Measurements from ENCODE around the gene LMOD1.

Gene LMOD1

DNA sequence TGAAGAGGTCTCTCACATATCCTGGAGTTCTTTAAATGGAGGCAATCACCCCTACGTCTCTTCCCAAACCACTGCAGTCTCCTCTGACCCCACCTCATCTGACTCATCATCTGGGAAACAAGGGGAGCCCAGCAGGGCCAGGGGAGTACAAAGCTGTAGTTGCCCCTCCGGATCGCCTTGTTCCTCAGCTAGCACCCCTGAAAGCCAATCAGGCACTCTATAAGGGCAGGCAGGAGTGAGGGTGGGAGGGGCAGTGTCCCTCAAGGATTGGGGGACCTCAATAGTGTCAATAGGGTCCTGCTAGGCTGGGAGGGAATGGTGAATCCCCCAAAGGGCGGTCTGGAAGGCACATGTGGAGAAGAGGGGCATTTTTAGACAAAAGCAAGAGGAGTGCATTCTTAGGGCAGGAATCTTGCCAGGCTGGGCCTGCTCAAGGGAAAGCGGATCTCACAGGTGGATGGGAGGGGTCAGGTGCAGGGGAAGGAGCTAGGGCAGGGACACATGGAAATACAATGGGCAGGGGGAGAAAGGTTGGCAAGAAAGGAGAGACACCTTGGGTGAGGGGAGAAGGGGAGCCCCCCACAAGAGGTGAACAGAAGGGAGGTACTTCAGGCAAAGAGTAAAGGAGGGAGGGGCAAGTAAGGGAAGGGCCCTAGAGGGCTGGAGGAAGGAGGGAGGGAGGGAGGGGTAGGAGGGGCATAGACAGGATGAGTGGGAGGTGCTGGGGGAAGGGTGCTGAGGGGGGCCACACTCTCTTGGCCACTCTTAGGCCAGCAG is 51.8 kb downstream of the LMOD1 start:
- TF ChIP-seq, protein P1, sequence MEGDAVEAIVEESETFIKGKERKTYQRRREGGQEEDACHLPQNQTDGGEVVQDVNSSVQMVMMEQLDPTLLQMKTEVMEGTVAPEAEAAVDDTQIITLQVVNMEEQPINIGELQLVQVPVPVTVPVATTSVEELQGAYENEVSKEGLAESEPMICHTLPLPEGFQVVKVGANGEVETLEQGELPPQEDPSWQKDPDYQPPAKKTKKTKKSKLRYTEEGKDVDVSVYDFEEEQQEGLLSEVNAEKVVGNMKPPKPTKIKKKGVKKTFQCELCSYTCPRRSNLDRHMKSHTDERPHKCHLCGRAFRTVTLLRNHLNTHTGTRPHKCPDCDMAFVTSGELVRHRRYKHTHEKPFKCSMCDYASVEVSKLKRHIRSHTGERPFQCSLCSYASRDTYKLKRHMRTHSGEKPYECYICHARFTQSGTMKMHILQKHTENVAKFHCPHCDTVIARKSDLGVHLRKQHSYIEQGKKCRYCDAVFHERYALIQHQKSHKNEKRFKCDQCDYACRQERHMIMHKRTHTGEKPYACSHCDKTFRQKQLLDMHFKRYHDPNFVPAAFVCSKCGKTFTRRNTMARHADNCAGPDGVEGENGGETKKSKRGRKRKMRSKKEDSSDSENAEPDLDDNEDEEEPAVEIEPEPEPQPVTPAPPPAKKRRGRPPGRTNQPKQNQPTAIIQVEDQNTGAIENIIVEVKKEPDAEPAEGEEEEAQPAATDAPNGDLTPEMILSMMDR (IDR thresholded peaks at IDR 0.05; ENCODE audit: low read length, missing control alignments), result no peak
- no peak overlapping the region for H3K4me3 ChIP-seq (replicated peaks; ENCODE audit: low read depth, low read length)
- no peak for DNase-seq (ENCODE audit: low read depth)

DNA sequence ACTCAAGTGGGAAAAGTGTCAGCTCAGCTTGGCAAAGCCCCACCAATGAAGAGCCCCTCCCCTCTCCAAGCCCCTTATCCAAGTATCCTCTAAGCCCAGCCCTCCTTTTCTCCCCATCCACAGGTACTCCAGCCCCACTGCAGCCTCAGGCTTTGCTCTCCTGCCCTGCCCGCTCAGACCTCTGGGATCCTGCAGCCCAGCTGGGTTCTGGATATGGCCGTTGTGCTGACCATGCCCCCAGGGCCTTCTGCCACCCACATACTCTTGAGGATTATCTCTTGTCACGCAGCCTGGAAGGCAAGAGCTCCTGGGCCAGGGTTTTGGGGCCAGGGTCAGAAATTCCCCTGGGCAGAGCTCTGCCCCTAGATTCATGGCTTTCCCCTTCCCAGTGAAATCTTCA is 52.9 kb downstream of the LMOD1 start:
- no peak overlapping the region for H3K4me3 ChIP-seq (replicated peaks; ENCODE audit: low read depth, low read length)
- TF ChIP-seq, protein P1 (IDR thresholded peaks at IDR 0.05; ENCODE audit: low read length, missing control alignments), result no peak
- DNase-seq (ENCODE audit: low read depth), result no peak

DNA sequence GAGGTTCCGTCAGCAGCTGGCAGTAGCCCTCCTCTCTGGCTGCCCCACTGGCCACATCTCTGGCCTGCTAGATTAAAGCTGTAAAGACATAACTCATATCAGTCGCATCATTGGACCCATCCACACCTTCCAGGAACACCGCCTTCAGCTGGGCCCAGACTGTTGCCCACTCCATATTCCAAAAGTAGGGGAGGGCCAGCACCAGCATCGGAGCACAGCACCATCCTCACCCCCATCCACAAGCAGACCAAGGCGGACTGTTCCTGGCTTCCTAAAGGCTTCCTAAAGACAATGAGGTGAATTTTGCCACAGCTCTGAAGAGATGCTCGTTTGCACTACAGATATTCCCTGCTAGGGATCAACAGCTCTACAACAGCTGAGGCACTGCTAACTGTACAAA is 54.1 kb downstream of the LMOD1 start:
- no peak for DNase-seq (ENCODE audit: low read depth)
- TF ChIP-seq, protein P1 (IDR thresholded peaks at IDR 0.05; ENCODE audit: low read length, missing control alignments), result no peak
- H3K4me3 ChIP-seq (replicated peaks; ENCODE audit: low read depth, low read length), result no peak overlapping the region

DNA sequence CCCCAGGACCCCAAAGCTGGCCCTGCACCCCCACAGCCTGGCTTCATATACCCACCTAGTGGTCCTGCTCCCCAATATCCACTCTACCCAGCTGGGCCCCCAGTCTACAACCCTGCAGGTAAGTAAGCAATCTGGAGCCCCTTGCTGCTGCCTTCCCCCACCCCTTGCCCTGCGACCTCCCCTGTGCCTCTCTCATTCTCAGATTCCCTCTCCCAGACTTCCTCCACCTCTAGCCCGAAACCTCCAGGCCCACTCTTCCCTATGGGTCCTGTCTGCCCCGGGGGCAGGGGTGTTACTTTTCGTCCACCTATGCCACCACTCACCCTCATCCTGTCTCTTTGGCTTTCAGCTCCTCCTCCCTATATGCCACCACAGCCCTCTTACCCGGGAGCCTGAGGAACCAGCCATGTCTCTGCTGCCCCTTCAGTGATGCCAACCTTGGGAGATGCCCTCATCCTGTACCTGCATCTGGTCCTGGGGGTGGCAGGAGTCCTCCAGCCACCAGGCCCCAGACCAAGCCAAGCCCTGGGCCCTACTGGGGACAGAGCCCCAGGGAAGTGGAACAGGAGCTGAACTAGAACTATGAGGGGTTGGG is 54.8 kb downstream of the LMOD1 start:
- no peak for DNase-seq (ENCODE audit: low read depth)
- no peak overlapping the region for H3K4me3 ChIP-seq (replicated peaks; ENCODE audit: low read depth, low read length)
- TF ChIP-seq, protein P1 (IDR thresholded peaks at IDR 0.05; ENCODE audit: low read length, missing control alignments), result no peak

DNA sequence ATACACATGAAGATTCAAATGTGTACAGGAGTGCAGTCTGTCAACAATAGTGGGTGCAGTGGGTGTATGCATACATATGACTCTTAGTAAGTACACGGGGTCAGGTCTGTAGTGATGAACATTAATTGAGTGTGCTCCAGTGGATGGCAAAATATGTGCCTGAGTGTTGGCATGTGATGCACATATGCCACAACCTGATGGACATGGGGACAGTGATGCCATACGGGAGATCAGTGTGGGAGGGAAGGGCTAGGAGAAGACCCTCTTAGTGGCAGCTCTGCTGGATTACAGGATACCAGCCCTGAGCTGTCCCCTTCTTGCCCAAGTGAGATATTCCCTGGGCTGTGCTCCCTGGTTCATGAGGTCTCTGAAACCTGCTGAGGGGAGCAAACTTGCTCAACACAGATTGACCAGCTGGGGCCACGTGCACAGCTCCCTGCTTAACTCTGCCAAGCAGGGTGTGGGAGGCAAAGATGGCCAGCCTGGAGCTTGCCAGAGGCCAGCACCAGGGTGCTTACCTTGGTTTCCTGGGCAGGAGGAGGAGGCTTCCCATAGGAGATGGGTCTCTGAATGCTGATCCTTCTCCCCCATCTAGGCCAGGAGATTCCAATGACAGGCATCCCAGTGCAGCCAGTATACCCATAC is 55.4 kb downstream of the LMOD1 start:
- DNase-seq (ENCODE audit: low read depth), result no peak
- TF ChIP-seq, protein P1 (IDR thresholded peaks at IDR 0.05; ENCODE audit: low read length, missing control alignments), result no peak
- H3K4me3 ChIP-seq (replicated peaks; ENCODE audit: low read depth, low read length), result no peak overlapping the region

DNA sequence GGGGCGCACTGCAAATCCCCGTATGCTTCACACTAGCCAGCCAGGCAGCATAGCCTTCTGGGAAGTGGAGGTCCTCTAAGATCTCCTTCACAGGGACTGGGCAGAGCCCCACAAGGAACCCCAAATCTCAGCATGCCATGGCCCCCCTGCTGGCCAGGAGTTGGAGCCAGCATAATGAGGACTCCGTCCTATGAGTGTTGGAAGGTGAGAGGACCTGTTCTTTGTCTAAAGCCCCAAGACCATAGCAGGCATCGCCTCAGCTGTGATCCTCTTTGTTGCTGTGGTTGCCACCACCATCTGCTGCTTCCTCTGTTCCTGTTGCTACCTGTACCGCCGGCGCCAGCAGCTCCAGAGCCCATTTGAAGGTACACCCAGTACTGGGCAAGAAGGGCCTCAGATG is 56.1 kb downstream of the LMOD1 start:
- DNase-seq (ENCODE audit: low read depth), result no peak
- TF ChIP-seq, protein P1 (IDR thresholded peaks at IDR 0.05; ENCODE audit: low read length, missing control alignments), result no peak
- H3K4me3 ChIP-seq (replicated peaks; ENCODE audit: low read depth, low read length), result no peak overlapping the region
